Keratinocyte (primary cell): ENCODE results near the gene YIPF7.

Experiments used
- EZH2 ChIP-seq: IDR thresholded peaks from one replicate; pipeline ENCODE4 v1.6.1; 2012; ENCODE audit warnings: inconsistent platforms, mild to moderate bottlenecking, low read length, moderate library complexity
- TF ChIP-seq, protein P1 (sequence below), 3 experiments: IDR thresholded peaks in 1 of 3; conservative IDR thresholded peaks in 1 of 3; optimal IDR thresholded peaks in 1 of 3; 2 replicates in 2 of 3; 3 replicates in 1 of 3; pipeline versions ENCODE3 to v1.5.1; 2011; ENCODE audit warnings: low read length in 3 of 3, mild to moderate bottlenecking in 3 of 3, moderate library complexity in 2 of 3, control low read depth in 1 of 3, inconsistent platforms in 1 of 3; ENCODE audit not compliant: insufficient read depth in 2 of 3; ENCODE audit errors: extremely low read depth in 1 of 3

DNA sequence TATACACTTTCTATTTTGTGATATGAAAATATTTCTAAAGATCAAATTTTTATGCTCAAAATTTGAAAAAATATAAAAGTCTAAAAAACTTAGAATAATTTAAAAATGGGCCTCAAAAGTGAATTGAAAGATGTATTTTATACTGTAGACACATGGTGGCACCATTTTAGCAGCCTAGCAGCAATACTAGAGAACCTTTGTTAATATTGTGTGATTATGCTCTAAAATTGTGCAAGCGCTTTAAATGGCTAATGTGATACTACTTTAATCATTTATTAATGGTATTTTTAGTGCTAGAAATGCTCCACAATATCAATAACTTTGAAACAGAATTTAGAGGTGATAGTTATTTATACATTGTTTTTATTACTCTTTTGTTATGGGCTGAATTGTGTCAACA lies 23.0 kb upstream of the YIPF7 start:
- TF ChIP-seq, protein P1, sequence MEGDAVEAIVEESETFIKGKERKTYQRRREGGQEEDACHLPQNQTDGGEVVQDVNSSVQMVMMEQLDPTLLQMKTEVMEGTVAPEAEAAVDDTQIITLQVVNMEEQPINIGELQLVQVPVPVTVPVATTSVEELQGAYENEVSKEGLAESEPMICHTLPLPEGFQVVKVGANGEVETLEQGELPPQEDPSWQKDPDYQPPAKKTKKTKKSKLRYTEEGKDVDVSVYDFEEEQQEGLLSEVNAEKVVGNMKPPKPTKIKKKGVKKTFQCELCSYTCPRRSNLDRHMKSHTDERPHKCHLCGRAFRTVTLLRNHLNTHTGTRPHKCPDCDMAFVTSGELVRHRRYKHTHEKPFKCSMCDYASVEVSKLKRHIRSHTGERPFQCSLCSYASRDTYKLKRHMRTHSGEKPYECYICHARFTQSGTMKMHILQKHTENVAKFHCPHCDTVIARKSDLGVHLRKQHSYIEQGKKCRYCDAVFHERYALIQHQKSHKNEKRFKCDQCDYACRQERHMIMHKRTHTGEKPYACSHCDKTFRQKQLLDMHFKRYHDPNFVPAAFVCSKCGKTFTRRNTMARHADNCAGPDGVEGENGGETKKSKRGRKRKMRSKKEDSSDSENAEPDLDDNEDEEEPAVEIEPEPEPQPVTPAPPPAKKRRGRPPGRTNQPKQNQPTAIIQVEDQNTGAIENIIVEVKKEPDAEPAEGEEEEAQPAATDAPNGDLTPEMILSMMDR (optimal IDR thresholded peaks at IDR 0.05 in 1 of 3, IDR thresholded peaks at IDR 0.05 in 1 of 3, conservative IDR thresholded peaks at IDR 0.05 in 1 of 3; ENCODE audit: extremely low read depth in 1 of 3, insufficient read depth in 2 of 3, low read length in 3 of 3): no peak
- no peak for TF ChIP-seq EZH2
